IgD-negative memory B cell (primary cell): ENCODE measurements around the gene CAMKK2. TPM values are rescaled to one million over a fixed set of nuclear protein-coding genes. Genes with fewer than 3 reads are reported as not detected.
A peak's percentile ranks its signal among the peaks of the same experiment; 100 is the strongest.

Experiments used
- H3K27ac Mint-ChIP-seq, 3 donors: one replicate each; pipeline ENCODE4 v1.8.0; 2020 to 2022; ENCODE audit warnings: mild to moderate bottlenecking in 3 of 3, mixed read lengths in 3 of 3, moderate library complexity in 1 of 3
- H3K27me3 Mint-ChIP-seq: one replicate; pipeline ENCODE4 v1.8.0; 2021; ENCODE audit warnings: mixed read lengths
- H3K36me3 Mint-ChIP-seq: one replicate; pipeline ENCODE4 v1.8.0; 2020; ENCODE audit warnings: mild to moderate bottlenecking, mixed read lengths
- H3K4me1 Mint-ChIP-seq, 3 donors: one replicate each; pipeline ENCODE4 v1.8.0; 2020 to 2022; ENCODE audit warnings: mixed read lengths in 3 of 3, mild to moderate bottlenecking in 1 of 3
- H3K4me3 Mint-ChIP-seq, 4 donors: one replicate each; pipeline ENCODE4 v1.8.0; 2020 to 2022; ENCODE audit warnings: mild to moderate bottlenecking in 4 of 4, mixed read lengths in 4 of 4, moderate library complexity in 3 of 4
- H3K9me3 Mint-ChIP-seq, 3 donors: one replicate each; pipeline ENCODE4 v1.8.0; 2020 to 2021; ENCODE audit warnings: mixed read lengths in 3 of 3, mild to moderate bottlenecking in 1 of 3
- polyA plus RNA-seq: library from polyadenylated mRNA; unstranded; fragments of 300-500 nt; fragmentation: Illumina TruSeq; gene quantifications from one replicate; pipeline ENCODE4 v1.2.3, GENCODE V29; 2021

The CAMKK2 gene
- polyA plus RNA-seq, 1 donor from 2014 or later: 17.0 TPM

DNA sequence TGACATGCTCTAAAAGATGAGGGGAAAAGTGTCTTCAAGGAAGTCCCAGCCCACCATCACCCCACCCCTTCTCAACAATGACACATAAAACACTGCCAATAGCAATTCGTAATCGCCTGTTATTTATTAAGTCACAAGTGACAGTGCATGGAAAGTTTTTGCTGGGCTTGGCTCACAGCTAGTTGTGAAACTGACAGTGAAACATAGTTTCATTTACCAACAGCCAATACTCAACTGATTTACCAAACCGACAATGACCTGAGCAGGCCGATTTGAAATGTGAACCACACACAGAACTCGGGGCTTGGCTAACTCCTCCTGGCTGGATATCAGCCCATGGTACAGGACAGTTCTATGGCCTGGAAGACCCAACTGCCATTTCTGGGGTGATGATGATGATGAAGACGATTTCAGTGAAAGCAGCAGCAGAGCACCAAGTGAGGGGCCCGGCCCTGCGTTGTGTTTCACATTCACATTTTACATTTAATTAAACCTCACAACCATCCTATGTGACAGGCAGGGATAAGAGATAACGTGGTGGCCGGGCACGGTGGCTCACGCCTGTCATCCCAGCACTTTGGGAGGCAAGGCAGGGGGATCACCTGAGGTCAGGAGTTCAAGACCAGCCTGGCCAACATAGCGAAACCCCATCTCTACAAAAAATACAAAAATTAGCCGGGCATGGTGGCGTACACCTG, 42.7 kb downstream of the CAMKK2 start:
- Mint-ChIP-seq H3K36me3 (peaks cover 19% of the 10 kb centered on the region), H3K9me3 (peaks cover 0 to 3% (median 2%) of the 10 kb centered on the region in 3 donors), H3K4me3 (no peak overlapping the region), H3K4me1 (peaks cover 4 to 14% (median 6%) of the 10 kb centered on the region in 3 donors), H3K27ac (peak overlapping the region in 1 of 3 donors; percentile 23), H3K27me3 (no peaks in the 10 kb centered on the region)

DNA sequence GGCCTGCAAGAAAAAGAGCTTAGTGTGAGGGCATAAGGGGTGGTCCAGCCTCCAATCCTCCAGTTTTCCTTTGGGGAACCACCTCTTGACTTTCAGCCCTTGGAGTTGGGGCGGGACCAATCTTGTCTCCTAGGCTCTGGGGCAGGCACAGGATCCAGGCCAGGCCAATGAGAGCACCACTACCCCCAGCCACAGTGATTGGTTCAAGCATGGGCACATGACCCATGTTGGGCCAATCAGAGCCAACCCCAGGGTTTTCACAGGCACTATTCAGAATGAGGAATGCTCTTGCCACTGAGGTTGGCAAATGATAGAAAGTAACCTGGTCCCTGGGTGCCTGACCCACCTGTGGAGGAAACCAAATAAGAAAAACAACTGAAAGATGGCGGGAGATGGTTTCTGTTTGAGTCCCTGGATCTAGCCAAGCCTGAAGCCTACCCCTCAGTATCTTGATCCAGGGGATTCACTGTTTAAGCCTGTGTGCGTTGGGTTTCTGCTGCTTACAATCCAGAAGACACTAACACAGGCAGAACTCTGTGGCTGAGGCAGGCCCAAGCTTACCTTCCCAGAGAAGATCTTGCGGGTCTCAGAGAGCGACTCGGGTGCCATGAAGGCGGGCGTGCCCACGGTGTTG, 43.7 kb downstream of the CAMKK2 start:
- H3K4me3 Mint-ChIP-seq: no peak overlapping the region
- peaks cover 0 to 3% (median 2%) of the 10 kb centered on the region in 3 donors for H3K9me3 Mint-ChIP-seq
- no peak overlapping the region for H3K27ac Mint-ChIP-seq
- no peaks in the 10 kb centered on the region for H3K27me3 Mint-ChIP-seq
- H3K36me3 Mint-ChIP-seq: peaks cover 18% of the 10 kb centered on the region
- H3K4me1 Mint-ChIP-seq: peaks cover 4 to 17% (median 12%) of the 10 kb centered on the region in 3 donors

DNA sequence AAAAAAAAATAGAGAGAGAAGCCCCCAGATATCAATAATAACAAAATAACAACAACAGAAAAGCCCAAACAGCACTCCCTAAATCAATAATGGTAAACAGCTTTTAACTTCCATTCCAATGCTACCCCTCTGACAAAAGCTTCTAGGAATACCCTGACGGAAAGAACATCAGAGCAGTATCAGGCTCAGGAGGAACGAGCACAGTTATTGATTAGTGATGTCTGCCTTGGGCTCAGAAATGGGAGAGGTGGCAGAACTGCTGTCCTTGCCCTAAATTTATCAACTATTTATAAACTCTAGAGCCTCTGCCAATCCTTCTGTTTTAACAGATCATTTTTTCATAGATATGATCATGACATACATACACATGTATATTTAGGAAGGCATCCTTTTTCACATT, 44.7 kb downstream of the CAMKK2 start:
- H3K27ac Mint-ChIP-seq: no peak overlapping the region
- H3K9me3 Mint-ChIP-seq: peaks cover 0 to 3% (median 2%) of the 10 kb centered on the region in 3 donors
- H3K4me1 Mint-ChIP-seq: peaks cover 4 to 23% (median 11%) of the 10 kb centered on the region in 3 donors
- no peaks in the 10 kb centered on the region for H3K27me3 Mint-ChIP-seq
- H3K36me3 Mint-ChIP-seq: peaks cover 18% of the 10 kb centered on the region
- no peak overlapping the region for H3K4me3 Mint-ChIP-seq

- Mint-ChIP-seq H3K9me3 (peaks cover 0 to 3% (median 2%) of the 10 kb centered on the region in 3 donors), H3K36me3 (peaks cover 13% of the 10 kb centered on the region), H3K27me3 (no peaks in the 10 kb centered on the region), H3K27ac (peak overlapping the region in 2 of 3 donors; percentile 6 to 62), H3K4me1 (peaks cover 4 to 24% (median 11%) of the 10 kb centered on the region in 3 donors), H3K4me3 (peak overlapping the region in 2 of 4 donors; percentile 73 to 77)
Measured at GRCh38 chr12:121250359-121250758, 46.1 kb downstream of the CAMKK2 start.

GRCh38 chr12:121248622-121249021, 47.9 kb downstream of the CAMKK2 start:
- Mint-ChIP-seq H3K27ac (peak overlapping the region in 2 of 3 donors; percentile 80 to 83), H3K36me3 (peaks cover 10% of the 10 kb centered on the region), H3K4me1 (peaks cover 4 to 22% (median 9%) of the 10 kb centered on the region in 3 donors), H3K27me3 (no peaks in the 10 kb centered on the region), H3K9me3 (peaks cover 0 to 3% (median 2%) of the 10 kb centered on the region in 3 donors), H3K4me3 (peak overlapping the region in 3 of 4 donors; percentile 16 to 88 (median 86))

DNA sequence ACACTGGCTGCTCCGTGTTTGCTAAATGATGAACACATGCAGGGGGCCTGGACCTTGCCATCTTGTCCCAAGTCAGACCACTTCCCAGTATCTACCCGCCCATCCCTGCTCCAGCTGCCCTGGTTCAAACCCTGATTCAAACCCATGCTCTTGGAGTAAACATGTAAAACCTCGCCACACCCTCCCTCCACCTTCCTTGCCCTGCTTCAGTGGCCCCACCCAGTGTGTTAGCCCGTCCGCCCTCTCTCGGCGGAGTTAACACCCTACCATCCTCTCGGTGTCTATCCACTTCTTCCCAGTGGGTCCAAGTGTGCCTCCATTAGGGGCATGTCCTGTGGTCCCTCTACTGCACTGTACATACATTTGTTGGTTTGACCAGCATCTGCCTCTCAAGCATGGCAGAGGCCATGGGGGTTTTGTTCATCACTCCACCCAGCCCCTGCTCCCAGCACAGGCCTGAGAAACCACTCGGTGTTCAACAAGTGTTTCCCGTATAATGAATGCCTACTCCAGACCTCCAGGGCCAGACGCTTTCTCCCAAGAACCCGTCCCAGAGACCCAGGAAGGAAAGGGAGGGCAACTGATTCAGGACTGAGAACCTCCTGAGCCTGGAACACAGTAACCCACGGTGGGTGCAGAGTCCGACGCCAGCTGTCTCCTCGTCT, 49.5 kb downstream of the CAMKK2 start:
- Mint-ChIP-seq H3K4me1 (peaks cover 4 to 19% (median 9%) of the 10 kb centered on the region in 3 donors), H3K9me3 (peaks cover 0 to 2% (median 0%) of the 10 kb centered on the region in 3 donors), H3K36me3 (peaks cover 2% of the 10 kb centered on the region), H3K27me3 (no peaks in the 10 kb centered on the region), H3K4me3 (peak overlapping the region in 2 of 4 donors; percentile 78 to 90), H3K27ac (no peak overlapping the region)

DNA sequence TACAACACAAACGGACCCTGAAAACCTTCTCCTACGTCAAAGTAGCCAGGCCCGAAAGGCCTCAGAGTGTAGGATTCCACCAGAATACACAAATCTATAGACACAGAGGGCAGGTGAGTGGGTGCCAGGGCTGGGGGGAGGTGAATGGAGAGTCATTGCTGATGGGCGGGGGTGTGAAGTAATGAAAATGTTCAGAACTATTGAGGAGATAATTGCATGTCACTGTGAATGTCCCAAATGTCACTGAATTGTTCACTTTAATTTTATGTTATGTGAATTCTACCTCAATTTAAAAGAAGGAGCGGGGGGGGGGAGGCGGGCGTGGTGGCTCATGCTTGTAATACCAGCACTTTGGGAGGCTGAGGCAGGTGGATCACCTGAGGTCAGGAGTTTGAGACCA, 50.6 kb downstream of the CAMKK2 start:
- Mint-ChIP-seq H3K9me3 (no peaks in the 10 kb centered on the region), H3K4me1 (peaks cover 5 to 19% (median 9%) of the 10 kb centered on the region in 3 donors), H3K27me3 (no peaks in the 10 kb centered on the region), H3K4me3 (no peak overlapping the region), H3K36me3 (peaks cover 2% of the 10 kb centered on the region), H3K27ac (no peak overlapping the region)

DNA sequence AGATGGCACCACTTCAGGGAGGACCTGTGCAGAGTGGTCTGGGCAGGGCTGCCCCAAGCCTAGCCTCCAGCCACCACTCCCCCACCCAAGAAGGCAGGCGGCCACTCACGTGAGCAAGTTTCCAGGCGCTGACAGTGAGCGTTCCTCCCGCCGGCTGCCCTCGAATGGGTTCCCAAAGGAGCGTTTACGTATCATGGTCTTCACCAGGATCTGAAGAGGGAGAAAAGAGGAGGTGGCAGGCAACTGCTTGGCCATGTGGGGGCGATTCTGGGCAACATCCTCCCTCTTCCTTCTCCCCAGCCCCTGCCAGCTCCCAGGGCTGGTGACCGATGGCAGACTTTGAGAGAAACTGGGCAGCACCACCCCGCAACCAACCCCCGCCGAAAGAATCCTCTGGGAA, 51.5 kb downstream of the CAMKK2 start:
- H3K36me3 Mint-ChIP-seq: peaks cover 4% of the 10 kb centered on the region
- H3K27ac Mint-ChIP-seq: no peak overlapping the region
- H3K4me3 Mint-ChIP-seq: no peak overlapping the region
- H3K4me1 Mint-ChIP-seq: peaks cover 10 to 26% (median 16%) of the 10 kb centered on the region in 3 donors
- no peaks in the 10 kb centered on the region for H3K9me3 Mint-ChIP-seq
- H3K27me3 Mint-ChIP-seq: no peaks in the 10 kb centered on the region

DNA sequence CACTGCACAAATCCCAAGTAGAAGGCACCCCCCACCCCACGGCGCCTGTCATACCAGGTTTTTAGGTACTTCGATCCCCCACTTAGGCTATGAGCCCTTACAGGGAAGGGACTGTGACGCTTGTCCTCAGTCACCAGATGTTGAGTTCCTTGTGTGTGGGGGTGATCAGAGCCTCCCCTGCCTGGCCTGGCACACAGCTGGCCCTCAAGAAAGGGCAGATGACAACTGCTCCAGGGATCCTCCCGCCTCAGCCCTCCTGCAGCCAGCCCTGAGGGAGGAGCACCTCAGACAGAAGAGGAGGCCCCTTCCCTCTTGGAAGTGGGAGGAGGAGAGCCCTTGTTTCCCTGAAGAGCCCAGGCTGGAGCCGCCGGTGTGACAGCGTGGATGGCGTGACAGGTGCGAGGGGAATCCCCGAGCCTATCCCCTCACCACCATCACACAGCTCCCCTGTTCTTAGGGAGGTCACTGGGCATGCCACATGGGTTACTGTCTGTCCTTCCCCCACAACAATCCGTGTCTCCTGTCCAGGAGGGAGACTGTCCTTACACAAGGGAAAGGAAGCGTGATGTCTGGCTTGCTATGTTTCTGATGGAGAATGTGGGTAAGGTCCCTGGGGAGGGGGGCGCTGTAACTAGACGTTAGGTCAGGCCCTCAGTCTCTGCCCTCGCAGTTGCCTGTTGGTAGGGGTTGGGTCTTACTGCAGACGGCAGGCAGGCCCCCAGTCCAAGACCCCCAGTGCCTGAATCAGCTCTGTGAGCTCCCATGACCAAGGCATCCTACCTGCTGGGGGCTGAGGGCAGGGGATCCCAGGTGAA, 55.1 kb downstream of the CAMKK2 start:
- H3K4me1 Mint-ChIP-seq: peaks cover 10 to 17% (median 16%) of the 10 kb centered on the region in 3 donors
- H3K9me3 Mint-ChIP-seq: no peaks in the 10 kb centered on the region
- H3K4me3 Mint-ChIP-seq: peak overlapping the region; percentile 71 to 95 (median 87)
- H3K27ac Mint-ChIP-seq: peak overlapping the region; percentile 85 to 97 (median 93)
- H3K36me3 Mint-ChIP-seq: peaks cover 3% of the 10 kb centered on the region
- H3K27me3 Mint-ChIP-seq: no peaks in the 10 kb centered on the region

DNA sequence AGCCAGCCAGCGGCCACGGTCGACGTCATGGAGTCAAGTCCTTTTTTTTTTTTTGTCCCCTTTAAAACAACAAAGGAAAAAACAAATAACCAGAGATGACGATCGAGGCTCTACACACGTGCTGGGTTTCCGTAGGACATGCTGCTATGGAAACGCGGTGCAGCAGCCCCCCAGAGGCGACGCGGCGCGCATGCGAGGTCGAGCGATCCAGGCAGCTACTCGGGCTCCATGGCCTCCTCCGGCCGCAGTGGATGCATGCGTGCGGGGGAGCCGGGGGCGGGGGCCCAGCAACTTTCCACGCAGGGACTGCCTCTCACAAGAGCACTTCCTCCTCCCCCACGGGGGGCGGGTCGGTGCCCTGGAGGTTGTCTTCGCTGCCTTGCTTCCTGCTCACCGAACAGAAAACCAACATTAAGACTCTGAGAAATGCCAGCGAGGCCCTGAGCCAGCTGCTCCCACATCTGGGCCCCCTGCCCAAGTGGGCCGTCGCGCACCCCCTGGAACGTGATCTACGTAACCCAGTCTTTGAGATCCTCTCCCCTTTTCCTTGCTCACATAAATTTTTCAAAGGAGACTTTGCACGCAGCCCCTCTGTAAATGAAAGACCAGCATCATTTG, 55.9 kb downstream of the CAMKK2 start:
- H3K4me1 Mint-ChIP-seq: peaks cover 10 to 17% (median 16%) of the 10 kb centered on the region in 3 donors
- H3K36me3 Mint-ChIP-seq: peaks cover 5% of the 10 kb centered on the region
- H3K27me3 Mint-ChIP-seq: no peaks in the 10 kb centered on the region
- H3K4me3 Mint-ChIP-seq: peak overlapping the region; percentile 71 to 95 (median 87)
- no peaks in the 10 kb centered on the region for H3K9me3 Mint-ChIP-seq
- H3K27ac Mint-ChIP-seq: peak overlapping the region; percentile 85 to 97 (median 93)

GRCh38 chr12:121240062-121240420, 56.5 kb downstream of the CAMKK2 start:
- Mint-ChIP-seq H3K27ac (peak overlapping the region; percentile 85 to 97 (median 93)), H3K36me3 (peaks cover 5% of the 10 kb centered on the region), H3K9me3 (no peaks in the 10 kb centered on the region), H3K4me1 (peaks cover 10 to 17% (median 16%) of the 10 kb centered on the region in 3 donors), H3K27me3 (no peaks in the 10 kb centered on the region), H3K4me3 (peak overlapping the region; percentile 71 to 95 (median 87))

GRCh38 chr12:121239351-121240061, 57.0 kb downstream of the CAMKK2 start:
- H3K27me3 Mint-ChIP-seq: no peaks in the 10 kb centered on the region
- H3K4me3 Mint-ChIP-seq: peak overlapping the region in 2 of 4 donors; percentile 17 to 28
- peaks cover 10 to 17% (median 16%) of the 10 kb centered on the region in 3 donors for H3K4me1 Mint-ChIP-seq
- H3K9me3 Mint-ChIP-seq: no peaks in the 10 kb centered on the region
- H3K27ac Mint-ChIP-seq: peak overlapping the region; percentile 85 to 93 (median 88)
- H3K36me3 Mint-ChIP-seq: peaks cover 7% of the 10 kb centered on the region

DNA sequence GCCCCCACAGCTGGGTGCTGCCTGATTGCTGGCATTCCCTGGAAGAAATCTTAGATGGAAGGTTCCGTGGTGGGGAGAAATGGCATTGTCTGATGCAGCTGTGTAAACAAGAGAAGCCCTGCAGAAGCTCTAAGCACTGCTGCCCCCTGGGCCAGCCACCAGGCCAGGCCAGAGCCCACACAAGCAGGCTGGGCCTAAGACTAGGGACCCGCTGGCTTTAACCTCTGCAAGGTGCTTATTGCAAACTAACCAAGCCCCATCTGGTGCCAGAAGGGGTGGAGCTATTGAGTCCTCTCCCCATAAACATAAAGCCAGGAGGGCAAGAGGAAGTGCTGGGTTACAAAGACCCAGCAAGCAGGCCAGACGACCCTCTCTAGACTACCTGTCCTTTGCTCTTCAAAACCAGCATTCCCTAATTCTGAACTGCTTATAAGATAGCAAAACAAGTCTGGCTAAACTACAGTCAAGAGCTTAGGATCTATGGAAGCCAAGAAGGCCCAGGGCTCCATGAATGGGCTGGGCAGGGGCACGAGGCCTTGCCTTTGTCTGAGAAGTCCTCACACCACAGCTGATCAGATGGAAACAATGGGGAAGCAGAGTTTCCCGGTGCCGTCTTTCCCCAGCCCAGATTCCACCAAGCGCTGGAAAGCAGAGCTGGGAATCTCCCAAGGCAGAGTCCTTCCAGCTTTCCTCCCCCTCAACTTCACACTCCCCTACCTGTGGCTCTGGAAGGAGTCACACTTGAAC, 57.7 kb downstream of the CAMKK2 start:
- Mint-ChIP-seq H3K4me3 (peak overlapping the region in 2 of 4 donors; percentile 17 to 66), H3K4me1 (peaks cover 10 to 17% (median 16%) of the 10 kb centered on the region in 3 donors), H3K36me3 (peaks cover 8% of the 10 kb centered on the region), H3K9me3 (no peaks in the 10 kb centered on the region), H3K27ac (peak overlapping the region; percentile 85 to 93 (median 88)), H3K27me3 (no peaks in the 10 kb centered on the region)
